ENCODE measurements around the gene TAS2R40.

DNA sequence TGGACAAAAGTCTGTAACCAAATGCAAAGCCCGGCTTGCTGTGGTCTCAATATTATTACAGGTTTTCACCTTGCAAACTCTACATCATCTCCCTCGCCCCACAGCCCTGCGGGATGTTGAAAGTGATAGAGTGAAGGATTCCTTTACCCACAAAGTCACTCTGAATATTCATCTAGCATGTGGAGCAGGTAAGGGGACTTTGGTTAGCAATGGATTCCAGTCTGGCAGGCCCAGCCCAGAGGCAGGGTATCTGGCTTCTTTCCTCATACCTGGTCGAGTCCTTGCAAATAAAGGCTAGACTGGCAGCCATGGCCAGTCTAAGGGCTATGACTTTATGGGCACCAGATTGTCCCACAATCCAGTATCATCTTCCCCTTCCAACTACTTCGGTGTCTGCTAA is 3.2 kb downstream of the TAS2R40 start:
- TF ChIP-seq, protein P1, sequence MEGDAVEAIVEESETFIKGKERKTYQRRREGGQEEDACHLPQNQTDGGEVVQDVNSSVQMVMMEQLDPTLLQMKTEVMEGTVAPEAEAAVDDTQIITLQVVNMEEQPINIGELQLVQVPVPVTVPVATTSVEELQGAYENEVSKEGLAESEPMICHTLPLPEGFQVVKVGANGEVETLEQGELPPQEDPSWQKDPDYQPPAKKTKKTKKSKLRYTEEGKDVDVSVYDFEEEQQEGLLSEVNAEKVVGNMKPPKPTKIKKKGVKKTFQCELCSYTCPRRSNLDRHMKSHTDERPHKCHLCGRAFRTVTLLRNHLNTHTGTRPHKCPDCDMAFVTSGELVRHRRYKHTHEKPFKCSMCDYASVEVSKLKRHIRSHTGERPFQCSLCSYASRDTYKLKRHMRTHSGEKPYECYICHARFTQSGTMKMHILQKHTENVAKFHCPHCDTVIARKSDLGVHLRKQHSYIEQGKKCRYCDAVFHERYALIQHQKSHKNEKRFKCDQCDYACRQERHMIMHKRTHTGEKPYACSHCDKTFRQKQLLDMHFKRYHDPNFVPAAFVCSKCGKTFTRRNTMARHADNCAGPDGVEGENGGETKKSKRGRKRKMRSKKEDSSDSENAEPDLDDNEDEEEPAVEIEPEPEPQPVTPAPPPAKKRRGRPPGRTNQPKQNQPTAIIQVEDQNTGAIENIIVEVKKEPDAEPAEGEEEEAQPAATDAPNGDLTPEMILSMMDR (IDR thresholded peaks at IDR 0.05), result no peak
- TF ChIP-seq POLR2AphosphoS5 (IDR thresholded peaks at IDR 0.05), result no peak
